Activated effector memory CD4-positive, alpha-beta T cell treated with Interleukin-2 at 50 U/mL for 16 hours (primary cell): ENCODE results near the gene DDR2.

Experiments used
- DNase-seq: peaks from one replicate; pipeline ENCODE4 v3.0.0-alpha.2; 2020

DDR2 gene

GRCh38 chr1:162701286-162701685, 69.0 kb downstream of the DDR2 start:
- DNase-seq, result no peak

GRCh38 chr1:162702628-162703027, 70.4 kb downstream of the DDR2 start:
- DNase-seq, result no peak

DNA sequence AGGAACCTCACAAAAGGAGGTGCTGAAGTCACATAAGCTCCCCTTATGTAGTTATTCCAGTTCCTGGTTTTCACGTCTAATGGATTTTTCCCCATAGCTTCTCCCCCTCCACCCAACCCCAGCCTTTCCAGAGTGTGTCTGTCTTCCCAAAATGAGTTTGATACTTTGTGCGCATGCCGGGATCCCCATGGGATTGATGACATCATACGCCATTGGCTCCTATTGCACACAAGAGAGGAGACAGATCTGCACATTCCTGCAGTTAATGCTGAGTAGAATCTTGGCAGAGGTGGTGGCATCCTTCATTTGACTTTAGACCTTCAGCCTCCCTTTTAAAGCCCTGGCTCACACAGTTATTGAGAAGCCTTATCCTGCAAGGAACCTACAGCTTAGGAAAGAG, 71.4 kb downstream of the DDR2 start:
- no peak for DNase-seq

- no peak for DNase-seq
Observed at GRCh38 chr1:162704673-162705424, 72.6 kb downstream of the DDR2 start.

- no peak for DNase-seq
Observed at GRCh38 chr1:162706003-162706402, 73.7 kb downstream of the DDR2 start.

- DNase-seq, result no peak
Observed at GRCh38 chr1:162706606-162707005, 74.3 kb downstream of the DDR2 start.

GRCh38 chr1:162708286-162708685, 76.0 kb downstream of the DDR2 start:
- DNase-seq, result no peak

DNA sequence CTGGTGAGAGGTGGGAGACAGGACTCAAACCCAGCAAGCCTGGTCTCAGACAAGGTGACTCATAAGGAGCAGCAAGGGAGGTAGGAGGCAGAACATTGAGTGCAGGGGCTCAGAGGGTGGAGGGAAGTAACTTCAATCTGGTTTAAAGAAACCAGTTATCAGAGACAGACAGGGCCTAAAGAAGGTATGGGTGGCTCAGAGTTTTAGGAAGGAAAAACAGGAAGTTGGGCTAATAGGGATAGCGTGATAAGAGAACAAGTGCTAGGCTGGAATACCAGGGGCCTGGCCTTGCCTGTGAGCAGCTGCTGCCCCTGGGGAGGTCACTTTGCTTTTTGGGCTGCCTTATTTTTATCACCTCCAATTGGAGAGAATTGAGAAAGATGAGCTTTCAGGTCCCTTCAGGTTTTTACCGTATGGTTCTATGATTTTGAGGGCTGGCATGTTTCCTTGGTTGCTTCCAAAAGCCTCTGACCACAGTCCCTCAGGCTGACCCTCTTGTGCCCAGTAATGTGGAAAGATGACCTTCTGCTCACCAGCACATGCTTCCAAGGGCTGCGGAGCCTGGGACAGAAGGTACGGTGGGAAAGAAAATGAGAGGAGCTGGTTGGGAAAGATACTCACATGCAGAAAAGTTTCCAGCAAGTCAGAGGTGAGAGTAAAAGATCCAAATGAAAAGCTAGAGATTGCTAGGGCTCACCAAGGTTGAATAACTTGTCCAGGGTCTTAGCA, 77.0 kb downstream of the DDR2 start:
- DNase-seq, result no peak

- no peak for DNase-seq
Observed at GRCh38 chr1:162709870-162710269, 77.6 kb downstream of the DDR2 start.

GRCh38 chr1:162710345-162710744, 78.1 kb downstream of the DDR2 start:
- no peak for DNase-seq

DNA sequence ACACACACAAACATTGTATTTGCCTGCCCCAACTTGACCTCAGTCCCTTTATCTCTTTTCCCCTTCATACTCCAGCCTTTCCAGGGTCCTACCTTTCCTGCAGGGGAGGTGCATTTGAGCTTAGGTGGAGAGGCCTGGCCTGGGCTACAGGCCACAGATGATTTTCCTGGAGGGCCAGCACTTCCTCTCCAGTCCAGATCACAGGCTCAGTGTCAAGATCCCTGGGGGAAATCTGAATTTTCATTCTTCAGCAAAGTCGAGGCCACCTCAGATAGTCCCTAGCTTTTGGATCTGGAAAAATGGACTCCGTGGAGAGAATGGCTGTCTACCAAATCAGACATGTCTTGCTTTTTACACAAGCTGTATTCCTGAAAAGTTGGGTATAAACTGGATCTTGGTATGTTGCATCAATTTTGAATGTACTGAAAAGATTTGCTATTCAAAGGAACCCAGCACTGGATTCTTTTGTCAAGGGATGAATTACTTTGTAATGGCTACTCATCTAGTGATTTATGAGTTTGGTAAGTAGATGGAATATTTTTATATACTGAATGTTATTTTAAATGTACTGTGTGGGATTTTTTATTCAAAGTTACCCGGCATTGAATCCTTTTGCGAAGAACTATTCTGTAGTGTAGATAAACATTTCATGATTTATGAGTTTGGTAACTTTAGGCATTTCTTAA, 78.7 kb downstream of the DDR2 start:
- DNase-seq, result no peak

GRCh38 chr1:162712317-162713029, 80.2 kb downstream of the DDR2 start:
- no peak for DNase-seq

DNA sequence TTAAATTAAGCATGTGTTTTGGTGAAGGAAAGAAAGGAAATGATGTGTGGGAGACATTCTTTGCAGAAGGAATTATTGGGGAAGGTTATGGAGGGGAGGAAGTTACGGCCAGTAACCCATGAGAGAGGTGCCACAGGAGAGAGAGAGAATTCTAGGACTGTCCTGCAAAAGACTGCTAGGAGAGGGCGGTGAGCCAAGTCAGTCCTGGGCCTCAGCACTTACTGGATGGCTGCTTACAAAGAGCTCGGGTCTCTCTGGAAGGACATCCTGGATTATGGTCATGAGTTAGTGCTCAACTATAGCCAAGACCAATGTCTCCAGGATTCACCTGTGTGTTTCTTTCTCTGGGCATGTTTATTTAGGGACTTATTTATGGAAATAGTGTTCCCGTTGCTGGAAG, 83.9 kb downstream of the DDR2 start:
- no peak for DNase-seq

DNA sequence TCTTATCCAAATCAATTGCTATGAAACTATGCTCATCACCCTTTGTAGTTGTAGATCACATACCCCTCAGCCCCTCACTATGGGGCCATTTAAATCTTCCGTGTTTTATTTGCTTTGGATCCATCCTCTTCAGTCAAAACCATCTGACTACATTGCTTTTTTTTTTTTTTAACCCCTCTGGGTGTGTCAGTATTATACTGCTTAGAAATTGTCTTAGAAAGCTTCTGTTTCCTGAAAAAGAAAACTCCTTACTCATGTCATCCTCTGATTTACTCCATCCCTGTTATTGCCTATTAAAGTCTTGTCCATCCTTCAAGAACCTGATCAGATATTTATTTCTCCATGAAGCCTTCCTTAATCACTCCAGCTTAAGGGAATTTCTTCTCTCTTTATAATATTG, 84.3 kb downstream of the DDR2 start:
- no peak for DNase-seq

- no peak for DNase-seq
Observed at GRCh38 chr1:162717548-162718184, 85.4 kb downstream of the DDR2 start.

DNA sequence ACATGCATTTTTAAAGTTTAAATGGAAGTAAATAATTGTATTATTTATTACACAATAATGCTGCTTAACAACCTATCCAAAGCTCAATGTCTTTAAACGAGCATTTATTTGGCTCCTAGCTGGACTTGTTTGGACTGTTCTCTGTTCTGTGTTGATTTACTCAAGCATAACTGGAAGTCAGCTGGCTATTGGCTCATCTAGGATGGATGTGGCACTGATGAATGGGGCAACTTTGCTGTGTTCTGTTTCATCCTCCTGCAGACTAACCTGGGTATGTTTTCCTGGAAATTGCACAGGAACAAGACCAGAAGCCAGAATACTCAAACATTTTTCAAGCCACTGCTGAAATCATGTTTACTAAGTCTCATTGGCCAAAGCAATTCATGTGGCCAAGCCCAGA, 87.4 kb downstream of the DDR2 start:
- DNase-seq, result no peak

- no peak for DNase-seq
Observed at GRCh38 chr1:162720996-162721395, 88.7 kb downstream of the DDR2 start.

DNA sequence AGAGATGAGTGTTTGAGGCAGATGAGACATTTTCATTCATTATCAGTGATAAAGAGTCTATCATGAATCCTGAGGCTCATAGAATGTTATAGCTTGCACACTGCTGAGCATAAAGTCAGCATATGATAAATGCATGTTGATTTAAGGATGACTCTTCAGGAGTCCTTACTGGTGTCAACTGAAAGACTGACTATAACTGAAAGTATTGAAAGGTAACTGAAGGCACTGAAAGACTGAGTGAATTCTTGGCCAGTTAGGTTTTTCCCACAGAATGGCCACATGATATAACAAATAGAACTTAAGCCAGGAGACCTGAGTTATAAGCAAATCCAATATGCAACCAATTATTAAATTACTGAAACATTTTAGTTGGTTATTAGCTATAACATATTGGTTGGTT, 89.2 kb downstream of the DDR2 start:
- DNase-seq, result no peak

GRCh38 chr1:162722036-162722435, 89.8 kb downstream of the DDR2 start:
- DNase-seq, result no peak

DNA sequence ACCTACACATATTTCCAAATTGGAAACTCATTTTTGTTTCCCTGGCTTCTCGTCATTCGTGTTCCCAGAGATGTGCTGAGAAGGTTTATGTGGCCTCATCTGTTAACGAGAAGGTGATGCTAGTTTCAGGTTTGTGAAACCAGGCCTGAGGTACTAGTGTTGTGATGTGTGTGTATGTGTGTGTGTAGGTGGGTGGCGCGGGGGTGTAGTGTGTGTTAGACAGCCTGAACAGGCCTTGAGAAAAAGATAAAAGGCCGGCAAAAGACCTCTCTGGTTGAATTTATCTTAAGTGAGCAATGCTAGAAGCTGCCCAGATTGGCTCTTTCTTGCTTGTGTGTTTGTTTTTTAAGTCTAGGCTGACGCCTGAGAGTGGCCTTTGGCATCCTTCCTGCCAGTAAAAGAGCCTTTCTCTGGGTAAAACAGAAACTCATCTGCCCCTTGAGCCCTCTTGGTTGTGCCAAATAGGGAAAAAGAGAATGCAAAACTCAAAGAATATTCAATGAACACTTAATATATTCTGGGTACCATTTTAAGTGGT, 92.4 kb downstream of the DDR2 start:
- no peak for DNase-seq

GRCh38 chr1:162725301-162725837, 93.1 kb downstream of the DDR2 start:
- no peak for DNase-seq

DNA sequence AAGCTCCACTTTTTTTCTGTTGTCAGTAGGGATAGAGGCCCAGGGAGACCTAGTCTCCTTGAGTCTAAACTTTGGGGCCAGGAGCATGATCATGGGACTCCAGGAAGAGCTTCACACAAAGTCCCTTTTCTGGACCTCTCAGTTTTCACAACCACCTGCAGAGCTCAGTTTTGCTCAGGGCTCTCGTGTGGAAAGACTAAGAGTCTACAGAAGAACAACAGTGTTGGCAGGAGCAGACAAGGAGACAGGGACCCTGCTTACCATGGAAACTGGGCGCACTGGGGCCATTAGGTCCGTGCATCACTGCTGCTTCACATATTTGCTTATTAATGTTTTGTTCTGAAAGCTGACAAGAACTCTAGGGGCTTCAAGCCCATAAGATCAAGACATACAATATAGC, 94.3 kb downstream of the DDR2 start:
- DNase-seq, result no peak
